ENCODE data around the gene INTS3. TPM values are rescaled to one million over a fixed set of nuclear protein-coding genes. Genes with fewer than 3 reads are reported as not detected.

The INTS3 gene
- total RNA-seq, 4 donors from 2014 or later = 31.4 to 55.3 (median 43.5) TPM

DNA sequence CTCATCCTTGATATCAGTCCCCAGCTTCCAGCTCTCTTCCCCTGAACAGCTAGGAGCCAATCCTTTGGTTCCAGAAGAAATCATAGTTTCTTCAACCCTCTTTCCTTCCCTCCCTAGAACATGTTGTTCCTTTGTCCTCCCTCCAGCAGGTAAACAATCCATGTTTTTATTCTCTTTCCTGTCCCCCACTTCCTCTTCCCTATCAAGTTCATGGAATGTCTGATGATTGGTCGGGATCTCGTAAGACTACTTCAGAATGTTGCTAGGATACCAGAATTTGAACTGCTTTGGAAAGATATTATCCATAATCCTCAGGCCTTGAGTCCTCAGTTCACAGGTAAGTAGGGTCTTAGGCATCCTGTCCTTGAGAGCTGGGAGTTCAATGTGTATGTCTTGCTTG, 24.2 kb downstream of the INTS3 start:
- peaks cover 0 to 94% of the 10 kb centered on the region in 2 donors for H3K36me3 ChIP-seq
- peak; percentile 43 for ATAC-seq
- TF ChIP-seq EP300 (IDR thresholded peaks at IDR 0.05) (no peak), POLR2A (IDR thresholded peaks at IDR 0.05) (no peak), POLR2AphosphoS5 (IDR thresholded peaks at IDR 0.05) (no peak)
- TF ChIP-seq, protein P1, sequence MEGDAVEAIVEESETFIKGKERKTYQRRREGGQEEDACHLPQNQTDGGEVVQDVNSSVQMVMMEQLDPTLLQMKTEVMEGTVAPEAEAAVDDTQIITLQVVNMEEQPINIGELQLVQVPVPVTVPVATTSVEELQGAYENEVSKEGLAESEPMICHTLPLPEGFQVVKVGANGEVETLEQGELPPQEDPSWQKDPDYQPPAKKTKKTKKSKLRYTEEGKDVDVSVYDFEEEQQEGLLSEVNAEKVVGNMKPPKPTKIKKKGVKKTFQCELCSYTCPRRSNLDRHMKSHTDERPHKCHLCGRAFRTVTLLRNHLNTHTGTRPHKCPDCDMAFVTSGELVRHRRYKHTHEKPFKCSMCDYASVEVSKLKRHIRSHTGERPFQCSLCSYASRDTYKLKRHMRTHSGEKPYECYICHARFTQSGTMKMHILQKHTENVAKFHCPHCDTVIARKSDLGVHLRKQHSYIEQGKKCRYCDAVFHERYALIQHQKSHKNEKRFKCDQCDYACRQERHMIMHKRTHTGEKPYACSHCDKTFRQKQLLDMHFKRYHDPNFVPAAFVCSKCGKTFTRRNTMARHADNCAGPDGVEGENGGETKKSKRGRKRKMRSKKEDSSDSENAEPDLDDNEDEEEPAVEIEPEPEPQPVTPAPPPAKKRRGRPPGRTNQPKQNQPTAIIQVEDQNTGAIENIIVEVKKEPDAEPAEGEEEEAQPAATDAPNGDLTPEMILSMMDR (IDR thresholded peaks at IDR 0.05) = no peak
- H3K9me3 ChIP-seq = no peaks in the 10 kb centered on the region
- 60 to 62% methylated on average over 1 to 2 of the region's 2 CpGs for WGBS, 2 donors (ENCODE audit: low coverage in 1 of 2)
- H3K27me3 ChIP-seq = no peaks in the 10 kb centered on the region
- H3K27ac ChIP-seq = peak overlapping the region in 3 of 4 donors; percentile 64 to 75 (median 72)
- H3K4me3 ChIP-seq = no peak overlapping the region
- peaks cover 7 to 62% (median 8%) of the 10 kb centered on the region in 3 donors for H3K4me1 ChIP-seq

DNA sequence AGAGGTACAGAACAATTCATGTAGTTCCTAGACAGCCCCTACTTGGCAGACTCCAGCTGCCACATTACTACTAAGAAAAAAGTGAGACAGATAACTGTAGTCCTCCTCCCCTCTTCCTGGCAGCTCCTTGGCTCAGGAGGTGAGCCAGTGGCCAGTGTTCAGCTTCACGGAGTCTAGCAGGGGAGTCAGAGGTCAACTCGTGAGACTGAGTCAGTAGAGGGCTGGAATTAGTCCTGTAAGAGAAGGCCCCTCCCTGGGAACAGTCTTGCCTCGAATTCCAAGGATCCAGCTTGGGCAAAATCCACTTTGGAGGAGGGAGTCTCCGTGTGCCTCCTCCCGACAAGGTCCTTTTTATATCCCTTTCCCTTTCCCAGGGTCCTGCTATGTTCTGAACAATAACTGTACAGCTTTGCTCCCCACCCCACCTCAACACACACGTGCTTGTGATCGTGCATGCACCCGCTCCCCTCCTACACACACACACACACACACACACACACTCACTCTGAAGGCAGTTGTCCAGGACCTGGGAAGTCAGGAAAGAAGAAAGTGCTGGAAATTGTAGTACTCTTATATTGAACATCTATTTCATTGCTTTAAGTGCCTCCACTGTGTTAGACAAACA, 24.8 kb downstream of the INTS3 start:
- H3K36me3 ChIP-seq = peaks cover 0 to 94% of the 10 kb centered on the region in 2 donors
- peak overlapping the region in 3 of 4 donors; percentile 64 to 75 (median 72) for H3K27ac ChIP-seq
- H3K4me1 ChIP-seq = peaks cover 7 to 56% (median 8%) of the 10 kb centered on the region in 3 donors
- WGBS, 2 donors (ENCODE audit: low coverage in 1 of 2) = 39 to 54% methylated on average over 7 of the region's 8 CpGs
- H3K9me3 ChIP-seq = no peaks in the 10 kb centered on the region
- TF ChIP-seq POLR2A (IDR thresholded peaks at IDR 0.05) = no peak
- TF ChIP-seq POLR2AphosphoS5 (IDR thresholded peaks at IDR 0.05) = peak; percentile 66
- no peaks in the 10 kb centered on the region for H3K27me3 ChIP-seq
- ATAC-seq = peak; percentile 81
- no peak overlapping the region for H3K4me3 ChIP-seq

GRCh38 chr1:153754266-153754665, 26.4 kb downstream of the INTS3 start:
- no peak for ATAC-seq
- H3K27ac ChIP-seq = no peak overlapping the region

GRCh38 chr1:153760440-153760839, 32.6 kb downstream of the INTS3 start:
- peaks cover 0 to 100% of the 10 kb centered on the region in 2 donors for H3K36me3 ChIP-seq
- peak; percentile 44 for ATAC-seq
- H3K27ac ChIP-seq = no peak overlapping the region
- H3K9me3 ChIP-seq = no peaks in the 10 kb centered on the region
- TF ChIP-seq POLR2A (IDR thresholded peaks at IDR 0.05) (no peak), POLR2AphosphoS5 (IDR thresholded peaks at IDR 0.05) (no peak), EP300 (IDR thresholded peaks at IDR 0.05) (no peak)
- TF ChIP-seq, protein P1 (IDR thresholded peaks at IDR 0.05) = no peak
- H3K4me3 ChIP-seq = no peak overlapping the region
- no peaks in the 10 kb centered on the region for H3K4me1 ChIP-seq
- WGBS, 2 donors (ENCODE audit: low coverage in 1 of 2) = 100% methylated on average over 1 to 2 of the region's 4 CpGs
- H3K27me3 ChIP-seq = no peaks in the 10 kb centered on the region

More at GRCh38 chr1:153754266-153754665, 26.4 kb downstream of the INTS3 start:
- peaks cover under 1 to 40% (median 5%) of the 10 kb centered on the region in 3 donors for H3K4me1 ChIP-seq
- no peak for TF ChIP-seq POLR2AphosphoS5 (IDR thresholded peaks at IDR 0.05)
- TF ChIP-seq, protein P1 (IDR thresholded peaks at IDR 0.05) = no peak
- no peak for TF ChIP-seq POLR2A (IDR thresholded peaks at IDR 0.05)
- TF ChIP-seq EP300 (IDR thresholded peaks at IDR 0.05) = no peak
- no peak overlapping the region for H3K4me3 ChIP-seq
- WGBS, 2 donors (ENCODE audit: low coverage in 1 of 2) = 100% methylated on average over 2 of the region's 2 CpGs
- H3K36me3 ChIP-seq = peaks cover 0 to 94% of the 10 kb centered on the region in 2 donors
- H3K9me3 ChIP-seq = no peaks in the 10 kb centered on the region
- no peaks in the 10 kb centered on the region for H3K27me3 ChIP-seq

DNA sequence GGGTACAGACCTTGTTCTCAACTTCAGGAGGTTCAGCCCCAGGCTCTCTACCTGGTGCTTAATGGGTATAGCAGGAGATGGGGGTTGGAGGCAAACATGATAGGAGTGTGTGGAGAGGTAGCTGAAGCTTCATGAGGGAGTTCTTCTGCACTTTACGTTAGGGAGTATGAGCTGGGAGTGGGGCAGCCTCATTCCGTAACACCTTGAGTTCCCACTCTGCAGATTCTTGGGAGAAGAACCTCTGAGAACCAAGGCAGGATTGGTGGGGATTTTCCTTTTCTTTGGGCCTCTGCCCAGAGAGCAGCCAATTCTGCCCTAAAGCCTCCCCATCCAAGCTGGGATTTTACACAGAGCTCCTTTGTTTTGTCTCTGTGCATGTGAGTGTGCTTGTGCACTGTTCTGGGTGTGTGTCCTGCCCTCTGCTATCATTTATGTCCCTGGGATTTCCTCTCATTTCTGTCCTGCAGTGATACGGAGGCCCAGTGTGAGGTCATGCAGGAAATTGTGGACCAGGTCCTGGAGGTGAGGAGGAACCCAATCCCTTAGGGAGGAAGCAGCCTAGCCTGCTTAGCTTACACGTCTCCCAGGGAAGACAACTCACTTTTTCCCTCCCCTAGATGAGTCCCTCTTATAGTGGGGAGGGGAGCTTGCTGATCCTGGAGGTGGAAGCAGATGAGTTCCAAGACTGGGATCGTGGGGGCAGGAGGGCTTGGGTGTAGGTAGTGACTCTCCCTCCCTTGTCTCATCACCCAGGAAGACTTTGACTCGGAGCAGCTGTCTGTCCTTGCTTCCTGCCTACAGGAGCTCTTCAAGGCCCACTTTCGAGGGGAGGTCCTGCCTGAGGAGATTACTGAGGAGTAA, 35.7 kb downstream of the INTS3 start:
- peak; percentile 54 for ATAC-seq
- Histone ChIP-seq H3K27me3 (no peaks in the 10 kb centered on the region), H3K36me3 (peaks cover 0 to 100% of the 10 kb centered on the region in 2 donors), H3K4me1 (no peaks in the 10 kb centered on the region), H3K9me3 (no peaks in the 10 kb centered on the region), H3K4me3 (no peak overlapping the region), H3K27ac (peak overlapping the region in 3 of 4 donors; percentile 40 to 47 (median 43))
- no peak for TF ChIP-seq POLR2AphosphoS5 (IDR thresholded peaks at IDR 0.05)
- TF ChIP-seq, protein P1 (IDR thresholded peaks at IDR 0.05) = no peak
- no peak for TF ChIP-seq POLR2A (IDR thresholded peaks at IDR 0.05)
- no peak for TF ChIP-seq EP300 (IDR thresholded peaks at IDR 0.05)
- WGBS, 2 donors (ENCODE audit: low coverage in 1 of 2) = 64 to 84% methylated on average over 3 of the region's 7 CpGs

Measured in gastroesophageal sphincter (tissue), 4 donors.